Measurements from ENCODE around the gene ATRNL1.
"Not testable (repeated sequence)": the region's sequence is repeated elsewhere in the genome, so short reads cannot be mapped to it uniquely, and the experiment has no call there.

The ATRNL1 gene

DNA sequence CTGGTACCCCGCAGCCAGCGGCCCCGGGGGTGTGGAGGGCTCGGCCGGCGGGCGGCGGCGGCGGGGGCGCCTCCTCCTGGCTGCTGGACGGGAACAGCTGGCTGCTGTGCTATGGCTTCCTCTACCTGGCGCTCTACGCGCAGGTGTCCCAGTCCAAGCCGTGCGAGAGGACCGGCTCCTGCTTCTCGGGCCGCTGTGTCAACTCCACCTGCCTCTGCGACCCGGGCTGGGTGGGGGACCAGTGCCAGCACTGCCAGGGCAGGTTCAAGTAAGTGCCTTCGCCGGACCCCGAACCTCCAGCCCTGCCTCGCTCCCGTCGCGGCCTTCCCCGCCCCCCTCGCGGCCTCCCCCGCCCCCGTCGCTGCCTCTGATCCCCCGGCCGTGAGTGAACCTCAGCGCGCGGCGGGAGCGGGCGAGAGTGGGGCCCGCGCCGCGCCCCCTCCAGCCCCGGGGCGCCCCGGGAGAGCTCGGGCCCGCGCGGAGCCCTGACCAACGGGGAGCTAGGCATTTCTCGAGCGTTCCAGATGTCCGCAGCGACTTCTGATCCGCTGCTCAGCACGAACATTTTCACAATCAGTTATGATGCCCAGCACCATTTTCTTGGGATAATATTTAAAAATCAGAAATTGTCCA, 727 bp downstream of the ATRNL1 start:
- DNase-seq = no peak

DNA sequence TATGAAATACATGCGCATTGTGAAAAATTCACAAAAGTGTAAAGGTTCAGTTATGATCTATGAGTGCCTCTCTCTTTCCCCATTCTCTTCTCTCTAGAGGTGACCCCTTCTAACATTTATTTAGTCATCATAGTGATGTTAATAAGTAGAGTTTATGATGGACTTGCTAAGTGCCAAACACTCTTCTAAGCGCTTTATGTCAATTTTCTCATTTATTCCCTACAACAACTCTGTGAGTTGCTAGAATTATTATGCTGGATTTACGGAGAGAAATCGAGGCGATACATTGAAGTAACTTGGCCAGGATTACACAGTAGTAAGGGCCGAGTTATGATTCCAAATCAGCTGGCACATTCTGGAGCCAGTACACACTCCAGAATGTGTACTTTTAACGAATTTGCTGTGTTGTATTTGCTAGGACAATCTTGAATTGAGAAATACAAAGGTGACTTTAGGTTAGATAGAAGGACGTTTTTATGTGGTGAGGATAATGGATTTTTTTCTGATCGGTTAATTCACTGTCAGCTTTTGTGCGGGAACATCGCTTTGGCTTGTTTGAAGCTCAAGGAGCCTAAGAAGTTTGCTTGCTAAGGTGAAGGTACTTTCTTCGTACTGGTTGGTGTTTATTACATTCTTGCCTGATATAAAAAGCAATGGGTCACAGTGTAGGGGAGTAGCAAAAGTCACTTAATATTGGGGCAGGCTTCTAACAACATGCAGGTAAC, 1.4 kb downstream of the ATRNL1 start:
- no peak for DNase-seq

DNA sequence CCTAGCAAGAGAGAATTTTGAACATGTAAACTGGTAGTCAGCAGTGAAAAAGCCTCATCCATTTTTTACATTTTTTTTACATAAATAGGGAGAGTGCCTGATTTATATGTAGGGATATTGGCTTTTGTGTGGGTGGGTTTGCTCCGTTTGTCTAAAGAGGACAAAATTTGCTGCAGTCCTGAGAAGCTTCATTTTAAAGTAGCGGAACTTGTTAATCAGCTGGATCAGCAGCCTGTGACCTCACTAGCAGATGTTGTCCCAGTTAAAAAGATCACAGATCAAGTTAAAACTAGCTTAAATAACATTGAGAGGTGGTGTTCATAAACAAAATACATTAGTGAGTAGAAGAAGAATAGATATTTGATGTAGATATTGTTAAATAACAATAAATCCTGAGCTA, 2.6 kb downstream of the ATRNL1 start:
- no peak for DNase-seq

DNA sequence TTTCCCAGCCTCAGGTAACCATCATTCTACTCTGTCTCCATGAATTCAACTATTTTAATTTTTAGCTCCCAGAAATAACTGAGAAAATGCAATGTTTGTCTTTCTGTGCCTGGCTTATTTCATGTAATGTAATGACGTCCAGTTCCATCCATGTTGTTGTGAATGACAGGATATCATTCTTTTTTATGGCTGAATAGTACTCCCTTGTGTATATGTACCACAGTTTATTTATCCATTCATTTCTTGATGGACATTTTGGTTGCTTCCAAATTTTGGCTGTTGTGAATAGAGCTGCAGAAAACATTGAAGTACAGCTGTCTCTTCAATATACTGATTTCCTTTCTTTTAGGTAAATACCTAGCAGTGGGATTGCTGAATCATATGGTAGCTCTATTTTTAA, 10.5 kb downstream of the ATRNL1 start:
- DNase-seq = no peak

DNA sequence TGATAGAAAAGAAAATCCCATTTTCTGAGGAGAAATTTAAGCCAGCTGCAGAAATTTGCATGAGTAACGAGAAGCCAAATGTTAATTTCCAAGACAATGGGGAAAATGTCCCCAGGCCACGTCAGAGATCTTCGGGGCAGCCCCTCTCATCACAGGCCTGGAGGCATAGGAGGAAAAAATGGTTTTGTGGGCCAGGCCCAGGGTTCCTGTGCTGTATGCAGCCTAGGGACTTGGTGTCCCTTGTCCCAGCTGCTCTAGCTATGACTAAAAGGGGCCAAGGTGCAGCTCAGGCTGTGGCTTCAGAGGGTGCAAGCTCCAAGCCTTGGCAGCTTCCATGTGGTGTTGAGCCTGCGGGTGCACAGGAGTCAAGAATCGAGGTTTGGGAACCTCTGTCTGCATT, 12.2 kb downstream of the ATRNL1 start:
- not testable (repeated sequence) for DNase-seq

DNA sequence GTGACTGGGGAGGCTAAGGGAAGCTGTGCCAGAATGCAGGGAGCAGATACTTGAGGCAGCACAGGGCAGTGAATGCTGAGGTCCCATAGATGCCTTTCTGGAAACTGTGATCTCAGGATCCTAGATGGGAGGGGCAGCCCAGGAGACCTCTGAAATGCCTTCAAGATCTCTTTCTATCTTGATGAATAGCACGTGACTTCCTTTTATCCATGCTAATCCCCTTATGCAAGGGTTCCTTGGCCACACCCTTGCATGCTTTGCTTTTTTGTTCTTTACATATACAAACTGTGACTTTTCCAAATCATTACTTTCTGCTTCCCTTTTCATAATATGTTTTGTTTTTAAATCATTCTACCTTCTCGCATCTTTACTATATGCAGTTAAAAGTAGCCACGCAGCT, 14.7 kb downstream of the ATRNL1 start:
- no peak for DNase-seq

DNA sequence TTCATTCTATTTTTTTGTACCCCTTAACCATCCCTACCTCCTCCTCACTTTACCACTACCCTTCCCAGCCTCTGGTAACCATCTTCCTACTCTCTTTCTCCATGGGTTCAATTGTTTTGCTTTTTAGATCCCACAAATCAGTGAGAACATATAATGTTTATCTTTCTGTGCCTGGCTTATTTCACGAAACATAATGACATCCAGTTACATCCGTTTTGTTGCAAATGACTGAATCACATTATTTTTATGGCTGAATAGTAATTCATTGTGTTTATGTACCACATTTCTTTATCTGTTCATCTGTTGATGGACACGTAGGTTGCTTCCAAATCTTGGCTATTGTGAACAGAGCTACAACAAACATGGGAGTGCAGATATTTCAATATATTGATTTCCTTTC, 24.1 kb downstream of the ATRNL1 start:
- no peak for DNase-seq

DNA sequence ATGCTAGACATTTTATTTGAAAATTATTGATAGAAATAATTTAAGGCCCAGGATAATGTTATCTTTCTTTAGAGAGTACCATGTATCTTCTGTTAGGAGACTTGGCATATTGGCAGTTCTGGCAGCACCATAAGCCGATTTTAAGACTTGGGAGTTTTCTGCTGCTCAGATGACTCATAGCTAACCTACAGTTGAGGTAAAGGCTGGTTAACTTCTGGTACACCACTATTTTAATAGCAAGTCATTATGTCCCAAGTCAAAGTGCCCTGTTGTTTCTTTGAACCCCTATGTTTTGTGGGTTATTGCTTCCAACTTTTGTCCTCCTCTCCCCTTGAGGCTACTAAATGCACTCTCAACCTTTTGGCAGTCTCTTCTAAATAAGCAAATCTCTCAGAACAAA, 25.2 kb downstream of the ATRNL1 start:
- DNase-seq = no peak

DNA sequence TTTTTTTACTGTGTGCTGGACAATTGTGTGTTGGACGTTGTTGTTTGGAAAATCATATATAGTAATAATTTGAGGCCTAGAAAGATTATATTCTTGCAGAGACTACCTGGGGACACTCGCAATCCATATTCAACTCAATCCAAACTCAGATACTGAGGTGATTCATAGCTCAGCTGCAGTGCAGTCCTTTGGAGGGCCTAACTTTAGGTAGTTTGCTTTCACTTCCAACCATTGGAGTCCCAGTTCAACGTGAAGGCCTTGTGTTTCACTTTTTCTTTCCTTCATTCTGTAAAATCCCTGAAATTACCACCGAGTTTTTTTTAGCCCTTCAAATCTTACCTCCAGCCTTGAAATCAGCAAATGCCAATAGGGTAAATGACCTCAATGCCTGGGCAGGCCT, 32.3 kb downstream of the ATRNL1 start:
- DNase-seq = no peak

DNA sequence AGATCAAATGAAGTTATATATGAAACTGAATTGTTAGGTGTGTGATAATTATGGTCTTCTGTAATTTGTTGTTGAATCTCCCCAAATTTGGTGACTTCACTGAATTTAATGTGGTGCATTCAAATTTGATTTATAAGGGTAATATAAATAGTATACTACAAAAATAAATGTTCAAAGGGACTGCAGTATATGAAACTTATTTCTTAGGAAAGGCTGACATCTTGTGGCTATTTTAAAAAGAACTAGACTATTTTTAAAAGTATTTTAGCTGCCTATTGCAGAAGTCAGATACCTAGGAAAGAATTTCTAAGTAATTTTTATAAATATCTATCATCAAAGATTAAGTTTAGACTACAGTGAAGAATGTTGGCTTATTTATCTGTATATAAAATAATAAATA, 36.6 kb downstream of the ATRNL1 start:
- no peak for DNase-seq

DNA sequence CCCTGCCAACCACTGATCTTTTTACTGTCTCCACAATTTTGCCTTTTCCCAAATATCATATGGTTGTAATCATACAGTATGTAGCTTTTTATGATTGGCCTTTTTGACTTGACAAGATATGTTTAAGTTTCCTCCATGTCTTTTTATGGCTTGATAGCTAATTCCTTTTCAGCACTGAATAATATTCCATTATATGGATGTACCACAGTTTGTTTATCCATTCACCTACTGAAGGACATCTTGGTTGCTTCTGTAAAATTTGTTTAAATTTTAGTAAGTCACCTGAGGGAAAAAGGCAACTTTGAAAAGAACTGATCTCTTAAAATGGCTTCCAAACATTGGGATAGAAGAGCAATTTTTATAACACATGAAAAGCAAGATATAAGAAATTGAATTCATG, 43.5 kb downstream of the ATRNL1 start:
- no peak for DNase-seq

DNA sequence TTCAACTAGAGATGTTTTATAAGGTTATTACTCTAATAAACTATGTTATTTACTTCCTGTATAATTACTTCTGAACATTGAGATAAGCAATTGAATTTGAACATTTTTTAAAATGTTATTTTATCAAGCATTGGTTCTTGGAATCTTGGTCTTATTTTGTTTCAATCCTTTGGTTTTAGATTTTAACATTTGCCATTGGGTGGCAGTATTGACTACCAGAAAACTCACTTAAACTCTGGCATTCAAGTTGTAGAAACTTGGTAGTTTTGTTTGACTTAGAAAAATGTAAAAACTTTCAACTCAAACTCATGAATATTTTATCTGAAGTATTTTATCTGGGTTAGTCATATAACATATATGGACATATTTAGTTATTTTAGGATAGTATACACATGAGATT, 48.1 kb downstream of the ATRNL1 start:
- no peak for DNase-seq

DNA sequence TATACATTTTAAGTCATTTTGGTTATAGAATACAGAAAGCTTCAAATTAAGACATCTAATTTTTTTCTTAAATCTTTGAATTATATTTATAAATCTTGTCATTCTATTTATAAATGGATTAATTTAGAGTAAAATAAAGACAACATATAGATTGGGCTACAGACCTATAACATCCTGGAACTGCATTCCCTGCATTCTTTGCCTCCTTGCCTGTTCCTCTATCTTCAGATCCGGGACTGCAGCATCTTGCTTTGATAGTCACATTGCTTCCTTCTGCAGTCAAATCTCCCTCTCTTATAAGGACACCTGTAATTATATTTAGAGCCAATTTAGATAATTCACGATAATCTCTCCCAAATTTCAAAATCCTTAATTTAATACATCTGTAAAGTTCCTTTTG, 64.2 kb downstream of the ATRNL1 start:
- DNase-seq = no peak

DNA sequence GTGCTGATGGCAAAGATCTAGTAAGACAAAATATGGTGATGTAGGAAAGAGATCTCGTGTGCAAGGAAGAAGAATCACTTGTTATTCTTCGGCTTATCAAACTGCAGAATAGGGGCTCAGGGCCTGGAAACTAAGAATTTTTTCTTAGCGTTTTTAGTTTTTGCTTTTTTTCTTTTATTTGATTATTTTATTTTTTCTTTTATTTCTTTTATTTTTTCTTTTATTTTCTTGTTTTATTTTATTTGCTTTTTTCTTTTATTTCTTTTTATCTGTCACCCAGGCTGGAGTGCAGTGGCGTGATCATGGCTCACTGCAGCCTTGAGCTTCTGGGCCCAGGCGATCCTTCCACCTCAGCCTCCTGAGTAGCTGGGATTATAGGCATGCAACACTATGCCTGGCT, 70.0 kb downstream of the ATRNL1 start:
- DNase-seq = no peak

DNA sequence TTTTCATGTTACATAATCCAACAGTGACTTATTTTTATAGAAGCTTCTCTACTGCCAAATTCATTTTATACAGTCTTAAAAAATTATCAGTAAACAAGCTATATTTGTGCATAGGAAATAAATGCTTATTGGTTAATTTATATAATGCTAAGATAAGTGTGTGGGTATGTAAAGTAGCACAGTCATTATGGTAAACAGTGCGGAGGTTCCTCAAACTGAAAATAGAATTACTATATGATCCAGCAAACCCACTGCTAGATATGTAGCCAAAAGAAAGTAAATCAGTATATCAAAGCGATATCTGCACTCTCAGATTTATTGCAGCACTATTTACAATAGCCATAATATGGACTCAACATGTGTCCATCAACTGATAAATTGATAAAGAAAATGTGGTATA, 71.1 kb downstream of the ATRNL1 start:
- DNase-seq = no peak

DNA sequence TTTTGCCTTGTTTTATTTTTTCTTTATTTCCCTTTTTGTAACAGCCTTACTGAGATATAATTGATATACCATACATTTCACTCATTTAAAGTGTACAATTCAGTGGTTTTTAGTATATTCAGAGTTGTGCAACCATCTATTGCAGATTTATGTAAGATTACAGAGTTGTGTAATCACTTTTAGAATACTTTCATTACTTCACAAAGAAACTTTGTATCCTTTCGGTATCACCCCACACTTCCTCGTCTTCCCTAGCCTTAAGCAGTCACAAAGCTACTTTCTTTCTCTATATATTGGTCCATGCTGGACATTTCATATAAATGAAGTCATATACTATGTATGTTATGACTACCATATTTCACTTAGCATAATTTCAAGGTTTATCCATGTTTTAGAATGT, 74.6 kb downstream of the ATRNL1 start:
- no peak for DNase-seq

DNA sequence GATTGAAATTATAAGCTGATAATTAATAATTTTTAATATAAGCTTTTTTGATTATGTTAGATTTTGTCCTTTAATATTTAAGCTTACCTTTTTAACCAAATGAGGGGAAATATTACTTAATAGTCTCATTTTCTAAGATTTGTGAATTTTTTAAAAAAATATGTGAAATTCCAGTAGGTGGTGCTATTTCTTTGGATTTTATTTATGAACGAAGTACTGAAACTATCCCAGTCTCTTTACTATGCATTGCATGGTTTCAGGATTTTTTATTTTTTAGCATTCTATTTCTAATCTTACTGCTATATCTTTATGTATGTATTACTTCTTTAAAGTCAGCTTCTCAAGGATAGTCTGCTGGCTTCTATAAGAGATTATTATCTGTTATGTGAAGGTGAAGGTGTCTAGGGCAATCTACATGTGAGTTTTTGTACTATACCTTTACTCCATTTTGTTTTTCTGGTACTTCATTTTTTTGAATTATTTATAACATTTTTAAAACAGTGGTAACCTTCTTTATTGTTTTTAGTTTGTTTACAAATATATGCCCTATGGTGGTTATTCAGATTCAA, 78.3 kb downstream of the ATRNL1 start:
- DNase-seq = no peak

DNA sequence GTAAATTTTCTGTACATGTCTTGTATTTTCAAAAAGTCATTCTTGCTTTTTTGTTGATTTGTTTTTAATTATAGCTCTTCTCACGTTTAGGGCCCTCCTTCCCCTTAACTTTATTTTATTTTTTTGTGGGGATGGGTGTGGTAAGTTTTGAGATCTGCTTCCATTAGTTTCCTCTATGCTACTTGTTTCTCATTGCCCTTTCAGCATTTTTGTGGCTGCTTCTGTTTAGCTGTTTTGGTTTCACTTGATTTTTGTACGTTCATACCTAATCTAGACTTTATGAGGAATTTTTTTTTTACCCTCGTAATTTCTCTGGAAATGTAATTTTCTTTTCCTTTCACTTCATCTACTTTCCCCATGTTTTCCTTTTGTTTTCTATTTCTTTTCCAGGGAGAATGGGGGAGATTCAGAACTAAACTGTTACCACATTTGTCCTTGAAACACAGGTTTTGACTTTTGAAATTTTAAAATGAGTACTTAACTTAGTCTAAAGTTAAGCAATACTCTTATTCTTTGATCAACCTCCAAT, 80.8 kb downstream of the ATRNL1 start:
- no peak for DNase-seq

DNA sequence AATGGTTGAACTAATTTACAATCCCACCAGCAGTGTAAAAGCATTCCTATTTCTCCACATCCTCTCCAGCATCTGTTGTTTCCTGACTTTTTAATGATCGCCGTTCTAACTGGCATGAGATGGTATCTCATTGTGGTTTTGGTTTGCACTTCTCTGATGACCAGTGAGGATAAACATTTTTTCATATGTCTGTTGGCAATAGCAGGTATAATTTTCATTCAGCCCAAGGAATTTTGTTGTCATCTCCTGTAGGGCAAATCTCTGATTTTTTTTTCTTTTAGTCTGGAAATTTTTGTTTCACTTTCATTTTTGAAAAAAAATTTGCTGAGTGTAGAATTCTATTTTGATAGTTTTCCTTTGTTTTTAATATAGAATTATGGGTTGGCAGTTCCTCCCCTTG, 114.1 kb downstream of the ATRNL1 start:
- not testable (repeated sequence) for DNase-seq

DNA sequence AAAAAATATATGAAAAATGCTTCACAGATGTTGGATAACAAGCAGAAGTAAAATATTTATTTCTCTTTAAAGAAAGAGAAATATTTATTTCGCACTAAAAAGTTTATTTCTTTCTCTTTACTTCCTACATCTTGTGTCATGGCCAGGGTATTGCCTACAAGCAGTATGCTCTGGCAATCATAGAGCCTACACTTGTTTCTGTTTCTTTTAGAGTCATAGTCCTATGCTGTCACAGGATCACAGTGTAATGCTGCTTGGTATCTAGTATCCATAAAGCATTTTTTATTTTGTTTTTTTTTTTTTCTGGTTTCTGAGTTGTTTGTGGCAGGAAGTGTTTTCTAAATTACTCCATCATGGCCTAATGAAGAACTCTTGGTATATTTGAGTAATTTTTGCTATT, 116.0 kb downstream of the ATRNL1 start:
- no peak for DNase-seq

DNA sequence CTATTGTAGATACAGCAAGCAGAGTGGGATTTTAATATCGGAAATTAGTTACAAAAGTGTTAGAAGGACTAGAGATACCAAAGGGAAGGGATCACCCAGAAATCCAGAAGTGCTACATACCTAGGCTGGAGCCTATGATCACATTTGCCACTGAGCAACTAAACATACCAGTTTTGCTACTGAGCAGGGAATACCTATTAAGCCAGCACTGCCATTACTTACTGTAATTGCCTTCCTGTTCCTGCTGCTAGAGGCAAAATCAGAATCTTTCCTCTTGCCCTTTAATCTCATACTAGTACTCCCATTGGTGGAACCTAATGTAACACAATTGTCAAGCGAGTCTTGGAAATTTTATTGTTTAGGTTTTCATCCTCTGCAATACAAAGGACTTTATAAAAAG, 121.7 kb downstream of the ATRNL1 start:
- DNase-seq = no peak

DNA sequence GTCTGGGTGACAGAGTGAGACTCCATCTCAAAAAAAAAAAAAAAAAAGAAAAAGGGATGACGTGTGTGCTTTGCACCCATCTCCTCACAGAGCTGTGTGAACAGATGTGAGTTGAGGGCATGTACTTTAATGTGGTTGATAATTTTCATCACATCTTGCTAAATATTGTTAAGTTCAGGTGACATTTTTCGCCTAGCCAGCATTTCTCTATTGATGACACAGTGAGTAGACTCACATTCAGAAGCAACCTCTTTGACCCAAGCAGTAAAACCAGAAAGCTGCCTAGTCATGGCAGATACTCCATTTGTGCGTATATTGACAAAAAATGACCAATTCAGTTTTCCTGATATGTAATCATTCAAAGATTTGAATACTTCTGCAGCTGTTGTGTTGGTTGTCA, 126.0 kb downstream of the ATRNL1 start:
- no peak for DNase-seq

DNA sequence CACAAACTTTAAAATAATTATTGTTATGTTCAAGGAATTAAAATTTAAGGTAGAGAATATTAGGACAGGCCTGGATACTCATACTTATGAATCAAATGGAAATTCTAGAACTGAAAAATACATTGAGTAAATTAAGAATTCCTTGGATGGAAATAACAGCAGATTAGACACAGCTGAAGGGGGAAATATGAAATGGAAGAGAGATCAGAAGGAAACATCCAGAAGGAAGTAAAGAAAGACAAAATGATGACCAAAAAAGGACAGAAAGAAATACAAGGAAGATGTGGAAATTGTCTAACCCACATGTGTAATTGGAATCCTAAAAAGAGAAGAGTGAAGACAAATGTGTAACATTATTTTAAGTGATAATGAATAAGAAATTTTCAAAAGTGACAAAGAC, 128.9 kb downstream of the ATRNL1 start:
- no peak for DNase-seq

DNA sequence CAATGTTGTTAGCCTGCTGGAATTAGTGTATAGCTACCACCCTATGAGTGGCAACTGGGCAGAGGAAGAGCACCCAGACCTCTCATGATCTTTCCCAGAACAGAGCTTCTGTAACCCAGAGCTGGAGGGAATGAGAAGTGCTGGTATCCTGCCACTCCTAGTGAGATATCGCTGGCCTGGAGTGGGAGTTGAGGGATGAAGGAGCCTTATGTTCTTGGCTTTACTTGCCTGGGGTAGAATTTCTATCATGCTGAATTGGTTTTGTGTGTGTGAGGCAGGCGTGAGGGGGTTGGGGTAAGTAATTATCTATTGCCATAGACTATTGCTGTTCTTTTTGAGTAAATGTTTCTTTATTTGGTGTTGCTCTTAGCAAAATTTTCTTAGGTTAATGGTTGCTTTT, 146.6 kb downstream of the ATRNL1 start:
- no peak for DNase-seq

DNA sequence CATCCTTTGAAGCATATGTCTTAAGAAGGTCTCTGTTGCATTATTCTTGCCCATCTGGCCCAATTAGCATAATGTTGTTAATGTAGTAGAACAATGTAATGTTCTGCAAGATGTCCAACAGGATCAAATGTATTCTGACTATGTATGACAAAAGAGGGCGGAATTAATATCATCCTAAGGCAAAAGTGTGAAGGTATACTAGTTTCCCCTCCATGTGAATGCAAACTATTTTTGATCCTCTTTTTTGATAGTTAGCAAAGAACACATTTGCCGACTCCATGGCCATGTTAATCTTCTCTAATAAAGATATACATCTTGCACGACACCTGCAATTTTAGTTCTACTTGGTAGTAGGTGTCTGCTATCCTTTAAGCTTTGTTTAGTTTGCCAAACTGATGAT, 157.6 kb downstream of the ATRNL1 start:
- no peak for DNase-seq

Measured in activated CD4-positive, CD25-positive, alpha-beta regulatory T cell treated with anti-CD3 and anti-CD28 coated beads, Interleukin-2, amount 50 U/mL, for 72 hours (primary cell).